ENCODE results near the gene TMEM219. TPM values are rescaled to one million over a fixed set of nuclear protein-coding genes. Genes with fewer than 3 reads are reported as not detected.

The TMEM219 gene
- total and polyA plus RNA-seq, 2 donors (not counting 3 experiments of a cell fraction or from before 2014, with no cell fraction given) = 110 to 182 TPM

DNA sequence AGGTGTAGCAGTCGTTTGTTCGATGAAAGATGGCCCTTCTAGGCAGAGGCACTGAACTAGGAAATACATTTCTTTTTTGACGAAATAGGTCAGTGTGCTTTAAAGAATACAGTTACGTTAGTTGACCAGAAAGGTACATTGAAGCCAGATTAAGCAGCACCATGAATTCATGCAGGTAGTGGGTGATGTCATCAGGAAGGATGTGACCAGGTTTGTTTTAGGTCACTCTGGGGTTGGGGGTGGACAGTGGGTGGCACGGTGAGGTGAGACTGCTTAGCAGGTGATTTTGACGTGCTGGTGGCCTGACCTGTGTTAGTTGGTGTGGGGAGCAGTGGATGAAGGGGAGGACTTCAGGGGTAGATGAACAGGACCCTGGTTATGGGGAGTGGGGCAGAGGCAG lies 37.7 kb downstream of the TMEM219 start:
- peaks cover 15% of the 10 kb centered on the region for H3K4me1 ChIP-seq (ENCODE audit: control insufficient read depth, extremely low read depth, insufficient read depth, low read length)
- FAIRE-seq (no peak), DNase-seq (ENCODE audit: low read depth, low spot score) (no peak)
- no peak overlapping the region for H2AFZ ChIP-seq (ENCODE audit: low read depth, low read length)
- no peaks in the 10 kb centered on the region for H3K27me3 ChIP-seq (ENCODE audit: control insufficient read depth in 2 of 2, insufficient read depth in 2 of 2, low read length in 2 of 2)
- ChIA-PET CTCF (no interaction called here), POLR2A (no interaction called here)
- peaks cover 7% of the 10 kb centered on the region for H3K79me2 ChIP-seq (ENCODE audit: control insufficient read depth, insufficient read depth, low read length)
- no peak overlapping the region for H3K4me2 ChIP-seq (ENCODE audit: insufficient read depth, low read length)
- H3K9me1 ChIP-seq (replicated peaks; ENCODE audit: control insufficient read depth, extremely low read depth, insufficient read depth, low read length) = no peaks in the 10 kb centered on the region
- H3K36me3 ChIP-seq (ENCODE audit: control insufficient read depth in 2 of 2, extremely low read depth in 1 of 2, insufficient read depth in 2 of 2, low read length in 2 of 2) = peaks cover 0 to 7% of the 10 kb centered on the region in 2 experiments
- BruUV-seq (replicated peaks) = no TSS peak
- dilution Hi-C loops (cut with MboI; ENCODE audit: extremely low pct_ligation_motif_present, low sequenced_read_pairs) (loop anchor here (10.0 kb wide), 1 partner anchor 195 kb away; the partner anchor contains the start of gene MAZ), intact Hi-C loops (cut with micrococcal nuclease) (no loop called here)
- no peak overlapping the region for H3K9ac ChIP-seq (replicated peaks; ENCODE audit: extremely low read depth, insufficient read depth, low read length)
- H3K9me3 ChIP-seq (replicated peaks; ENCODE audit: control insufficient read depth, insufficient read depth, low read length) = no peaks in the 10 kb centered on the region
- H4K20me1 ChIP-seq (replicated peaks; ENCODE audit: control insufficient read depth, extremely low read depth, insufficient read depth, low read length) = no peaks in the 10 kb centered on the region
- no peak for TF ChIP-seq GATA2 (IDR thresholded peaks at IDR 0.05; ENCODE audit: insufficient read depth, insufficient read length, low read depth, low read length)
- TF ChIP-seq EZH2 (IDR thresholded peaks at IDR 0.05; ENCODE audit: borderline replicate concordance, low read depth, low read length, severe bottlenecking) = no peak
- TF ChIP-seq POLR2AphosphoS5 (IDR thresholded peaks at IDR 0.05; ENCODE audit: insufficient read depth, low read depth, low read length) = no peak
- no peak for TF ChIP-seq POLR2A (IDR thresholded peaks at IDR 0.05; ENCODE audit: low read depth, low read length)
- no peak for TF ChIP-seq MYC (IDR thresholded peaks at IDR 0.05; ENCODE audit: low read depth, low read length)
- no peak for TF ChIP-seq JUN (IDR thresholded peaks at IDR 0.05; ENCODE audit: borderline replicate concordance, insufficient read depth, insufficient read length, low read depth)
- TF ChIP-seq, protein P1, sequence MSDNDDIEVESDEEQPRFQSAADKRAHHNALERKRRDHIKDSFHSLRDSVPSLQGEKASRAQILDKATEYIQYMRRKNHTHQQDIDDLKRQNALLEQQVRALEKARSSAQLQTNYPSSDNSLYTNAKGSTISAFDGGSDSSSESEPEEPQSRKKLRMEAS (IDR thresholded peaks at IDR 0.05; ENCODE audit: insufficient read depth, insufficient read length) = no peak
- TF ChIP-seq, protein P2, sequence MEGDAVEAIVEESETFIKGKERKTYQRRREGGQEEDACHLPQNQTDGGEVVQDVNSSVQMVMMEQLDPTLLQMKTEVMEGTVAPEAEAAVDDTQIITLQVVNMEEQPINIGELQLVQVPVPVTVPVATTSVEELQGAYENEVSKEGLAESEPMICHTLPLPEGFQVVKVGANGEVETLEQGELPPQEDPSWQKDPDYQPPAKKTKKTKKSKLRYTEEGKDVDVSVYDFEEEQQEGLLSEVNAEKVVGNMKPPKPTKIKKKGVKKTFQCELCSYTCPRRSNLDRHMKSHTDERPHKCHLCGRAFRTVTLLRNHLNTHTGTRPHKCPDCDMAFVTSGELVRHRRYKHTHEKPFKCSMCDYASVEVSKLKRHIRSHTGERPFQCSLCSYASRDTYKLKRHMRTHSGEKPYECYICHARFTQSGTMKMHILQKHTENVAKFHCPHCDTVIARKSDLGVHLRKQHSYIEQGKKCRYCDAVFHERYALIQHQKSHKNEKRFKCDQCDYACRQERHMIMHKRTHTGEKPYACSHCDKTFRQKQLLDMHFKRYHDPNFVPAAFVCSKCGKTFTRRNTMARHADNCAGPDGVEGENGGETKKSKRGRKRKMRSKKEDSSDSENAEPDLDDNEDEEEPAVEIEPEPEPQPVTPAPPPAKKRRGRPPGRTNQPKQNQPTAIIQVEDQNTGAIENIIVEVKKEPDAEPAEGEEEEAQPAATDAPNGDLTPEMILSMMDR (IDR thresholded peaks at IDR 0.05; ENCODE audit: extremely low read depth in 1 of 2, insufficient read depth in 1 of 2, low read depth in 1 of 2, low read length in 2 of 2) = no peak
- TF ChIP-seq FOS (IDR thresholded peaks at IDR 0.05; ENCODE audit: borderline replicate concordance, insufficient read depth, low read length) = no peak
- H3K27ac ChIP-seq (ENCODE audit: insufficient read depth, low read depth, low read length) = no peak overlapping the region
- H3K4me3 ChIP-seq (replicated peaks in 1 of 3; ENCODE audit: insufficient read depth in 1 of 3, low read depth in 1 of 3, low read length in 3 of 3) = no peak overlapping the region
